ENCODE data around the gene LRP6. TPM values are rescaled to one million over a fixed set of nuclear protein-coding genes. Genes with fewer than 3 reads are reported as not detected.

Gene LRP6
- total and polyA plus RNA-seq, 10 of the 15 experiments (the other 5 are each of a cell fraction or from before 2014, with no cell fraction given), result 1.5 to 14.9 (median 6.1) TPM

- TF ChIP-seq IKZF2 (IDR thresholded peaks at IDR 0.05), result peak in 1 of 2 experiments; percentile 26; a peak in 1 of 4 replicates
- no peak for TF ChIP-seq GATAD2B (conservative IDR thresholded peaks at IDR 0.05; ENCODE audit: low read depth)
- no peak for TF ChIP-seq ZBED1 (IDR thresholded peaks at IDR 0.05; ENCODE audit: borderline replicate concordance)
- TF ChIP-seq PAX5 (IDR thresholded peaks at IDR 0.05; ENCODE audit: borderline replicate concordance, low read depth, low read length), result no peak
- TF ChIP-seq ZNF207 (IDR thresholded peaks at IDR 0.05; ENCODE audit: borderline replicate concordance), result no peak
- peak; percentile 65; the same call in 1 of the 2 replicates for TF ChIP-seq BCL11A (IDR thresholded peaks at IDR 0.05; ENCODE audit: low read depth, low read length)
- TF ChIP-seq SRF (IDR thresholded peaks at IDR 0.05; ENCODE audit: low read depth in 2 of 2, low read length in 2 of 2), result no peak
- TF ChIP-seq FOS (IDR thresholded peaks at IDR 0.05; ENCODE audit: borderline replicate concordance, extremely low read depth, insufficient read length), result no peak
- TF ChIP-seq MTA2 (IDR thresholded peaks at IDR 0.05; ENCODE audit: low read depth), result peak; percentile 82
Measured at GRCh38 chr12:12249216-12250050, 17.4 kb downstream of the LRP6 start (continued).

GRCh38 chr12:12247584-12247983 lies 19.3 kb downstream of the LRP6 start:
- H4K20me1 ChIP-seq (ENCODE audit: control insufficient read depth, insufficient read depth), result no peaks in the 10 kb centered on the region
- H3K4me2 ChIP-seq (ENCODE audit: control insufficient read depth, insufficient read depth), result no peak overlapping the region
- ChIA-PET POLR2A (interaction anchor here (0.7 kb wide), 1 partner anchor 311 kb away, joined by 11 read pairs; no protein-coding TSS in a partner anchor), RAD21 (ENCODE audit: unreplicated experiment) (no interaction called here), SMC1A (ENCODE audit: uncharacterized antibody, unreplicated experiment) (interaction anchor here (1.8 kb wide), 1 partner anchor 9 kb away, joined by 4 read pairs; no protein-coding TSS in a partner anchor), CTCF (interaction anchor here (1.2 kb wide), 1 partner anchor 8 kb away, joined by 3 read pairs; no protein-coding TSS in a partner anchor)
- in situ Hi-C loops (cut with MboI), result no loop called here
- intact Hi-C loops (cut with micrococcal nuclease; ENCODE audit: unreplicated experiment), result no loop called here
- no peaks in the 10 kb centered on the region for H3K36me3 ChIP-seq (ENCODE audit: control insufficient read depth in 2 of 2, insufficient read depth in 2 of 2, low read length in 1 of 2)
- DNase-seq (ENCODE audit: low read depth, low spot score) (no peak), FAIRE-seq (no peak), ATAC-seq (no peak)
- H2AFZ ChIP-seq (ENCODE audit: control insufficient read depth, low read depth, low read length), result no peak overlapping the region
- H3K79me2 ChIP-seq (ENCODE audit: control insufficient read depth, insufficient read depth, low read length), result peaks cover 2% of the 10 kb centered on the region
- H3K9ac ChIP-seq (ENCODE audit: control insufficient read depth, insufficient read depth, low read length), result no peak overlapping the region
- no peak overlapping the region for H3K4me3 ChIP-seq
- H3K27ac ChIP-seq (ENCODE audit: control insufficient read depth, insufficient read depth), result no peak overlapping the region
- no TSS peak for BruUV-seq (replicated peaks)
- H3K9me3 ChIP-seq (replicated peaks; ENCODE audit: control insufficient read depth, insufficient read depth, low read length), result no peaks in the 10 kb centered on the region; the same call in none of the 3 replicates
- 0 out of 2 replicates have a peak, but pooled peaks cover 3% of the 10 kb centered on the region for H3K4me1 ChIP-seq (ENCODE audit: control insufficient read depth, insufficient read depth, low read length)
- H3K27me3 ChIP-seq (replicated peaks in 1 of 2; ENCODE audit: control insufficient read depth in 2 of 2, insufficient read depth in 2 of 2, low read length in 1 of 2), result no peaks in the 10 kb centered on the region
- TF ChIP-seq PML (IDR thresholded peaks at IDR 0.05; ENCODE audit: low read length) (no peak), IKZF2 (IDR thresholded peaks at IDR 0.05) (no peak), TCF12 (IDR thresholded peaks at IDR 0.05; ENCODE audit: low read depth, low read length) (no peak), NFXL1 (IDR thresholded peaks at IDR 0.05; ENCODE audit: borderline replicate concordance) (no peak), NKRF (conservative IDR thresholded peaks at IDR 0.05) (no peak), DPF2 (IDR thresholded peaks at IDR 0.05) (no peak), ZBED1 (IDR thresholded peaks at IDR 0.05; ENCODE audit: borderline replicate concordance) (no peak), TARDBP (IDR thresholded peaks at IDR 0.05; ENCODE audit: borderline replicate concordance) (no peak), KLF5 (IDR thresholded peaks at IDR 0.05; ENCODE audit: partially characterized antibody) (no peak), REST (IDR thresholded peaks at IDR 0.05; ENCODE audit: low read depth, low read length) (no peak), HDAC2 (IDR thresholded peaks at IDR 0.05) (no peak)

All from GM12878 (cell line).